NCI-H1694 (cell line): ENCODE data around the gene ATP6V1B1.

ENCODE experiments used
- DNase-seq: peaks from one replicate; lab custom pipeline; 2025; lab: John Stamatoyannopoulos, UW

Gene ATP6V1B1

GRCh38 chr2:70944111-70944690, 8.5 kb downstream of the ATP6V1B1 start:
- no peak for DNase-seq

DNA sequence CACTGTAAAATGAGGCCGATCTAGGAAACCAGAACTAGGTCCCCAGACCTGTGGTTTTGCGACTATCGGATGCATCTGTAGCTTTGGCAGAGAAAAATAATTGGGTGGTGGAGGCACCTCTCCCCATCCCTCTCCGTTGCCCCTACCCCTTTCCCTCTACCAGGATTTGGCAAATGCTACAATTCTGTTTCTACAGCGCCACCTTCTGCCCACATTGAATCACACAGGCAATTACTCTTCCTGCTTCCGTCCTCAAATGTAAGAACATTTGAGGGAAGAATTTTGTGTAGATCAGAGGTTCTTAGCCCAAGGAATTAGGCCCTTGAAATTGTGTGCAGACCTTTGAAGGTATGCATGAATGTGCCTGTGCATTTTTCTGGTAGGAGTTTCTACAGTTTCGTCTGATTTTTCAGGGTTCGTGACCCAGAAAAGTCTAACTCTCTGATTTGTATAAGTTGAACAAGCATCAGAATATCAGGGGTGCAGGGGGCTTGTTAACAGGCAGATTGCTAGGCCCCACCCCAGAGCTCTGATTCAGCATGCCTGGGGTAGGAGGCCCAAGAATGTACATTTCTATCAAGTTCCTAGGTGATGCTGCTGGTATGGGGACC, 11.2 kb downstream of the ATP6V1B1 start:
- DNase-seq, result peak; percentile 86

- DNase-seq, result no peak
These were observed 12.0 kb downstream of the ATP6V1B1 start for GRCh38 chr2:70947556-70948184.

DNA sequence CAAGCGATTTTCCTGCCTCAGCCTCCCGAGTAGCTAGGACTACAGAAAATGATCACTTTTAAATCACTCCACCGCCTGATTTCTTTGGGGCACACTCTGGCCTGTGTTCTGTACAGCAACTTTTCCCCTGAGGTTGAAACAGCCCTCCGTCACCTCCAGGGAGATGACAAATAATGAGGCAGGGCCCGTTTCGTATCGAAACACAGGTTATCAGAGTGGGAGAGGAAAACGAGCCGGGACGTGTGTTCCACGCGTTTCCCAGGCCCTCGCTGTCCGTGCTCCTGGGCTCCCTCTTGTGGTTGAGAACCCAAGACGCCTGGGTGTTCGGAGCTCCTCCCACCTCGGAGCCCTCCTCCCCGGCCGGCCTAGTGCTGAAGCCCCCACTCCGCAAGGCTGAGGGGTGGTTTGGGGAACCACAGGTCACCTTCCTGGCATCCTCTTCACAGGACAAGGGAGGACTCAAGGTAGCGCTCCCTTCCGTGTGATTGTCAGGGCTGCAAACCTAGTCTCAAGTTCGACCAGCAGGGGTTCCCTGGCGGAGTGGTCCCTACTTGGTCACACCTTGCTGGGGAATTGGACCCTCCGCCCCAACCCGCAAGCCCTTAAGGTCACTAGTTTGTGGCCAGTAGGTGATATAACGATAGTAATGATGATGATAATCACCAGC, 12.8 kb downstream of the ATP6V1B1 start:
- peak; percentile 72 for DNase-seq

- DNase-seq, result no peak
These were observed 13.4 kb downstream of the ATP6V1B1 start for GRCh38 chr2:70949086-70949485.

- DNase-seq, result no peak
These were observed 19.2 kb downstream of the ATP6V1B1 start for GRCh38 chr2:70954886-70955285.

DNA sequence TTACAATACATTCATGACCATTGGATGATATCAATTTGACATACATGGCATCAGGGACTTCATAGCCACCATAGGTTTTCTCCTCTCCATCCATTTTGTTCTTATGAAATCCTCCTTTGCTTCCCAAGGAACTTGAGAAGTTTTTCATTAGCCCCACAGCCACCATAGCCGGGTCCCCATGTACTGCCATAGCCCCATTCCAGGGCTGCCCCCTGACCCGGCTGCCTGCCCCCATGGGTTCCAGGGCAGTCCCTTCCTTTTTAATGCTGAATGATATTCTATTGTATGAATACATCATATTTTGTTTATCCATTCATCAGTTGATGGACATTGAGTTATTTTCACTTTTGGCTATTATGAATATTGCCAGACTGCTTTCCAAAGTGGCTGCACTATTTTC, 20.4 kb downstream of the ATP6V1B1 start:
- no peak for DNase-seq

GRCh38 chr2:70957798-70958197, 22.1 kb downstream of the ATP6V1B1 start:
- no peak for DNase-seq

GRCh38 chr2:70958759-70959158, 23.1 kb downstream of the ATP6V1B1 start:
- no peak for DNase-seq

DNA sequence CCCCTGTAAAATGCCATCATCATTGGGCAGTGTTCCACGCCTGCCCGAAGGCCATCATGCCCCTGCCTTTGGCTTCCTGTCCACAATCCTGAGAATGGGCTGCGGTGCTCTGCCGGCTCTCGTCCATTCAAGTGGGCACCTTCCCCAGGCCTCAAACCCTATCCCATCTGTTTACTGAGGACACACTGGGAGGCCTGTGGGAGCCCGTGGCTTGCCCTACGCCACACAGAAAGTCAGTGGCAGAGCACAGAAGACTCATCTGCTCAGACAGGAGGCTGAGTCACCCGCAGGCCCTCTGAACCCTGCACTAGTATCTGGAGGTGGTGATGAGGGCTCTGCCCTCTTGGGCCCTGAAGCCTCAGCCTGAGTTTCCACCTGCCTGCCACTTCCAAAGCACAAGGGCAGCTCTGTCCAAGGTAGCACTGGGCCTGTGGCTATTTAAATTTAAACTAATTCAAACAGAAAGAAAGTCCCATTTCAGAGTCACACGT, 23.6 kb downstream of the ATP6V1B1 start:
- DNase-seq, result no peak

- DNase-seq, result no peak
These were observed 24.4 kb downstream of the ATP6V1B1 start for GRCh38 chr2:70959851-70960832.

DNA sequence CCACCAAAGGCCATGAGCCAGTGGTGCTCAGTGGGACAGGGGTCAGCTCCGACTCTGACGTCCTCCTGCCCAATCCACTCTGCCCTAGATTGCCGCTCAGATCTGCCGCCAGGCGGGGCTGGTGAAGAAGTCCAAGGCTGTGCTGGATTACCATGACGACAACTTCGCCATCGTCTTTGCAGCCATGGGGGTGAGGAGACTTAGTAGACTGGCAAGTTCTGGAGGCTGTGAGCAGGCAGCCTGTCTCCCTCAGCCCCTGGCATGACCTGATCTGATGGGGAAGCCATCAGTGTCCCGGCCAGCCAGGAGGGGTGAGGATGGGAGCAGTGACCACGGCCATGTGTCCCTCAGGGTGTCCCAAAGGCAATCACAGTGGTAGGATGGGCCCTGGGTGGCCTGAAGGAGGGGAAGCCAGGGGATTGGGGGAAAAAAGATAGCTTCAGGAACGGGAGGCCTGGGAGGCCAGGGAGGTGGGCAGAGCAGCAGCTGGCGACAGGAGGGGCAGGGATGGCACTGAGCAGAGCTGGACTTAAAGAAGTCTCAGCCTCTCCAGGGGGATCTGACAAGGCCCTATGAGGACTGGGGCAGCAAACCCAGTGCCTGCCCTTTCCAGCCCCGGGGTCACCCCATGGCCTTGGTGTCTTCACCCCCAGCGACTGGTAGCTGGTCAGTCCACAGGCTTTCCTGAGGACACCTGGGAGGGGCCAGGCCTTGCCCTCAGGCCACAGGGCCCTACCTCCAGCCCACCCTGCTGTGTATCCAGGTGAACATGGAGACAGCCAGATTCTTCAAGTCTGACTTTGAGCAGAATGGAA, 25.3 kb downstream of the ATP6V1B1 start:
- no peak for DNase-seq

- DNase-seq, result no peak
These were observed 25.9 kb downstream of the ATP6V1B1 start for GRCh38 chr2:70961648-70961994.

DNA sequence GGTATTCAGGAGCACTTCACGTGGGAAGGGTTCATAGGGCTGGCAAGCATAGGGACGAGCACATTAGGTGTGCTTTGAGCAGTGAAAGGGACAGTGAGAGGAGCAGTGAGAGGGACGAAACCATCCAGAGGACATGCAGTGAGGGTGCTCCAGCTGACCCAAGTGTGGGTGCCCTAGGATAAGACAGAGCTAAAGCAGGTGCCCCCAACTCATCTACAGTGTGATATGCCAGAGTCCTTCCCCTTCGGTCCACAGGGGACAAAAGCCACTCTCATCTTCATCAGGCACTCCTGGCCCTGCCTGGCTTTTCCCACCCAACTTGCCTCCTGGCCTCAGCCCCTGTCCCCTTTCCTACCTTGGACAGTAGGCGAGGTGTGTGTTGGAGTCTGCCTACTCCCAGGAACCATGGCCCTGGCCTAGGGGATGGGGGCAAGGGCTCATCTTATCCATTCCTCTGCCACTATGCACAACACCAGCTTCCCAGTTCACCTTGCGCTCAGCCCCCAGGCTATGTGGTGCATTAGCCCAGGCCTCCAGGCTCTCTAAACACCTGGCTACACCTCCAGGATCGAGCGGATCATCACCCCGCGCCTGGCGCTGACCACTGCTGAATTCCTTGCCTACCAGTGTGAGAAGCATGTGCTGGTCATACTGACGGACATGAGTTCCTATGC, 26.6 kb downstream of the ATP6V1B1 start:
- no peak for DNase-seq

DNA sequence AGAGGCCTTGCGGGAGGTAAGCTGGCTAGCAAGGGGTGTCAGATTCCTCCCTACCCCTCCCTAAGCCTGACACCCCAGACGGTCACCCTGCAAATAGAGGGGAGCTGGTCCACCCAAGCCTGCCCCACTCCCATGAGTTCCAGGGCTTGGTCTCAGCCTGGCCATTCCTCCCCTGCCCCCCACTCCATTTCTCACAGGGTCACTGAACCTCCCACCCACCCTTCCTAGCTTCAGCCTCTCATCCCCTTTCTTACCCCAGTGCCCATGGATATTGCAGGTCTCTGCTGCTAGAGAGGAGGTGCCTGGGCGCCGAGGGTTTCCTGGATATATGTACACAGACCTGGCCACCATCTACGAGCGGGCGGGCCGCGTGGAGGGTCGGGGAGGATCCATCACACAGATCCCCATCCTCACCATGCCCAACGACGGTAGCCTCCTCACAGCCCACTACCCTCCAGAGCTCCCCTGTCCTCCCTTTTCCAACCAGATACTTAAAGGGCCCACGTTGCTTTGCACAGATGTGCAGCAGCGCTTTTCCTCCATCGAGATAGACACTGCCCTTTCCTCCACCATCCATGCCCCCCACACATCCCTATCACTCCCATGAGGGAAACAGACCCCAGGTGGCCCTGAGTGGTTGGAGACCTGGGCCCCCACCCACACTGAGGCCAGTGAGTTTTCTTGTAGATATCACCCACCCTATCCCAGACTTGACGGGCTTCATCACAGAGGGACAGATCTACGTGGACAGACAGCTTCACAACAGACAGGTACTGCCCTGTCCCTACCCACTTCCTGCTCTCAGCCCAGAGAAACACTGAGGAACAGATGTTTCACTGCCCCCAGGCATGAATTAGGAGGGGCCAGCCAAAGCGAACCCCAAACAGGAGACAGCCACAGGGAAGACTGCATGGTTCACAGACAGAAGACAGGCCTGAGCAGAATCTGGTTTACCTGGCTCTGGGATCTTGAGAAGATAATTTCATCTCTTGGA, 27.5 kb downstream of the ATP6V1B1 start:
- no peak for DNase-seq

- no peak for DNase-seq
These were observed 28.4 kb downstream of the ATP6V1B1 start for GRCh38 chr2:70964133-70964532.

DNA sequence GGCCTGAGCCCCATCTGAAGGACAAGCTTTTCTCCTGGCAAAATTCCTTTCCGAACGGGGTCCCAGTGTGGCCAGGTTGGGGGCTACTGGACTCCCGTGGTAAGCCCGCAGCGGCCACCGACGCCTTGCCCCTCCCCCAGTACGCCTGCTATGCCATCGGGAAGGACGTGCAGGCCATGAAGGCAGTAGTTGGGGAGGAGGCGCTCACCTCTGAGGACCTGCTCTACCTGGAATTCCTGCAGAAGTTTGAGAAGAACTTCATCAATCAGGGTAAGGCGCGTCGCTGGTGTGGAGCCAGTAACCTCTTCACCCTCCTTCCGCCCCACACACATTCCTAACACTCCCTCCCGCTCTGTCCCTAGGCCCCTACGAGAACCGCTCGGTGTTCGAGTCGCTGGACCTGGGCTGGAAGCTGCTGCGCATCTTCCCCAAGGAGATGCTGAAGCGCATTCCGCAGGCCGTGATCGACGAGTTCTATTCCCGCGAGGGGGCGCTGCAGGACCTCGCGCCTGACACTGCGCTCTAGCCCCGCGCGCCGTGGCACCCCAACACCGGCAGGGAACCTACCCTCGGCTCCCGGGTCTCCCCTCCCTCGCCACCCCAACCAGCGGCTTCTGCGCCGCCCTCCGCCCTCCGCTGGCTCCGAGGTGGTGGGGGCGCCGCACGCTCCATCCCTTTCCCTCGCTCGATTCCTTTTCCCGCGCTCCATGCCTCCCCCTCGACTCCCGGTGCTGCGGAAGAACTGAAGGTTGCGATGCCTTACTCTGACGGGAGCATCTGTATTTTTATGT, 29.1 kb downstream of the ATP6V1B1 start:
- no peak for DNase-seq

DNA sequence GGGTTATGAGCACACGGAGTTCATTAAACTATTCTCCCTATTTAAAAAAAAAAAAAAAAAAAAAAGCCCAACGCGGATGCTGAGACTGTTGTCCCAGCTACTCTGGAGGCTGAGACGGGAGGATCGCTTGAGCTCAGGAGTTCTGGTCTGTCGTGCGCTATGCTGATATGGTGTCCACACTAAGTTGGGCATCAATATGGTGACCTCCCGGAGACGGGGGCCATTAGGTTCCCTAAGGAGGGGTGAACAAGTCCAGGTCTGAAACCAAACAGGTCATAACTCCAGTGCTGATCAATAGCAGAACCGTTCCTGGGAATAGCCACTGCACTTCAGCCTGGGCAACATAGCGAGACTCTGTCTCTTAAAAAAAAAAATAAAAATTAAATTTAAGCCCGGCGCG, 29.8 kb downstream of the ATP6V1B1 start:
- DNase-seq, result no peak
